Loucy (cell line): Measurements from ENCODE around the gene RPL28.

Experiments
- CTCF ChIP-seq: fragments of 200-600 bp; sonication (generic); conservative IDR thresholded peaks from 2 replicates; pipeline ENCODE4 v1.5.1; 2014; ENCODE audit warnings: mild to moderate bottlenecking, antibody characterized with exemption, low read length
- EZH2phosphoT487 ChIP-seq: fragments of 200-600 bp; IDR thresholded peaks from 2 replicates; pipeline ENCODE4 v1.6.1; 2018; ENCODE audit warnings: antibody characterized with exemption, mild to moderate bottlenecking, moderate library complexity, borderline replicate concordance

GRCh38 chr19:55373993-55374757 lies 11.6 kb upstream of the RPL28 start:
- TF ChIP-seq CTCF (no peak), EZH2phosphoT487 (no peak)
